Thyroid gland (tissue), 4 donors: ENCODE results near the gene TMEM212.

Source experiments
- POLR2A ChIP-seq, 2 donors: fragments of 450-650 bp; IDR thresholded peaks; one replicate each; pipeline ENCODE4 v1.6.1; 2017; ENCODE audit warnings: antibody characterized with exemption in 2 of 2, mild to moderate bottlenecking in 2 of 2, moderate library complexity in 1 of 2
- TF ChIP-seq, protein P1 (sequence below), 6 experiments: fragments of 200-600 bp in 3 of 6; fragments of 450-650 bp in 3 of 6; sonication (generic) in 3 of 6; IDR thresholded peaks; one replicate each; pipeline ENCODE4 v1.5.1; 2016 to 2019; ENCODE audit warnings: antibody characterized with exemption in 6 of 6, mild to moderate bottlenecking in 2 of 6, inconsistent platforms in 1 of 6, moderate library complexity in 1 of 6

DNA sequence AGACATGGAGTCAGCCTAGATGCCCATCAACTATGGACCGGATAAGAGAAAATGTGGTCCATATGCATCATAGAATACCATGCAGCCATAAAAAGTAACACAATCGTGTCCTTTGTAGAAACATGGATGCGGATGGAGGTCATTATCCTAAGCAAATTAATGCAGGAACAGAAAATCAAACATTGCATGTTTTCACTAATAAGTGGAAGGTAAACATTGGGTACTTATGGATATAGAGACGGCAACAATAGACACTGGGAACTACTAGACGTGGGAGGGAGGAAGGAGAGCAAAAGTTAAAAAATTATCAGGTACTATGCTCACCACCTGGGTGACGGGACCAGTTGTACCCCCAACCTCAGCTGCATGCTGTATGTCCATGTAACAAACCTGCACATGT is 35.3 kb upstream of the TMEM212 start:
- TF ChIP-seq, protein P1, sequence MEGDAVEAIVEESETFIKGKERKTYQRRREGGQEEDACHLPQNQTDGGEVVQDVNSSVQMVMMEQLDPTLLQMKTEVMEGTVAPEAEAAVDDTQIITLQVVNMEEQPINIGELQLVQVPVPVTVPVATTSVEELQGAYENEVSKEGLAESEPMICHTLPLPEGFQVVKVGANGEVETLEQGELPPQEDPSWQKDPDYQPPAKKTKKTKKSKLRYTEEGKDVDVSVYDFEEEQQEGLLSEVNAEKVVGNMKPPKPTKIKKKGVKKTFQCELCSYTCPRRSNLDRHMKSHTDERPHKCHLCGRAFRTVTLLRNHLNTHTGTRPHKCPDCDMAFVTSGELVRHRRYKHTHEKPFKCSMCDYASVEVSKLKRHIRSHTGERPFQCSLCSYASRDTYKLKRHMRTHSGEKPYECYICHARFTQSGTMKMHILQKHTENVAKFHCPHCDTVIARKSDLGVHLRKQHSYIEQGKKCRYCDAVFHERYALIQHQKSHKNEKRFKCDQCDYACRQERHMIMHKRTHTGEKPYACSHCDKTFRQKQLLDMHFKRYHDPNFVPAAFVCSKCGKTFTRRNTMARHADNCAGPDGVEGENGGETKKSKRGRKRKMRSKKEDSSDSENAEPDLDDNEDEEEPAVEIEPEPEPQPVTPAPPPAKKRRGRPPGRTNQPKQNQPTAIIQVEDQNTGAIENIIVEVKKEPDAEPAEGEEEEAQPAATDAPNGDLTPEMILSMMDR (IDR thresholded peaks at IDR 0.05): no peak
- no peak for TF ChIP-seq POLR2A (IDR thresholded peaks at IDR 0.05)
